IMR-90 (cell line): ENCODE measurements around the gene ATP11B. TPM values are rescaled to one million over a fixed set of nuclear protein-coding genes. Genes with fewer than 3 reads are reported as not detected.
A peak's percentile ranks its signal among the peaks of the same experiment; 100 is the strongest.

Experiments
- ATAC-seq: fragments of 200-7000 bp; cut with Tn5 transposase; 2 replicates; pipeline ENCODE4 v1.9.1; 2020; ENCODE audit warnings: low read depth, mild to moderate bottlenecking, moderate library complexity
- BruUV-seq: library from RNA; stranded (reverse); fragments of 400-500 nt; replicated peaks from 2 replicates; lab custom pipeline; 2021; lab: Mats Ljungman, UMichigan
- CTCF ChIA-PET: fragments of 300-600 bp; formaldehyde crosslinking; extraction: SDS; loops from one replicate; lab custom pipeline; 2021; ENCODE audit warnings: antibody characterized with exemption; lab: Yijun Ruan, JAX
- POLR2A ChIA-PET: fragments of 300-600 bp; sonication (Branson Sonifier 250); formaldehyde crosslinking; loops from one replicate; lab custom pipeline; 2022; ENCODE audit warnings: antibody characterized with exemption; ENCODE audit not compliant: unreplicated experiment; lab: Charles Lee
- DNase-seq: peaks from one replicate; pipeline ENCODE4 v3.0.0; 2013
- H2AFZ ChIP-seq: replicated peaks from 2 replicates; pipeline ENCODE3; 2013; ENCODE audit warnings: low read length, mild to moderate bottlenecking; ENCODE audit not compliant: poor library complexity
- H2AK5ac ChIP-seq: 2 replicates; pipeline ENCODE4 v1.6.1; 2013; ENCODE audit warnings: low read depth, low read length, inconsistent platforms
- H2AK9ac ChIP-seq: replicated peaks from 2 replicates; pipeline ENCODE3; 2013; ENCODE audit warnings: mild to moderate bottlenecking, low read depth, low read length, moderate library complexity; ENCODE audit not compliant: poor library complexity
- H2BK120ac ChIP-seq: 2 replicates; pipeline ENCODE4 v1.6.1; 2013; ENCODE audit warnings: low read depth, low read length, inconsistent platforms
- H2BK15ac ChIP-seq: 3 replicates; pipeline ENCODE4 v1.6.1; 2013; ENCODE audit warnings: low read depth, low read length, inconsistent platforms
- H2BK20ac ChIP-seq: 2 replicates; pipeline ENCODE4 v1.6.1; 2013; ENCODE audit warnings: low read depth, mild to moderate bottlenecking, inconsistent platforms, low read length, moderate library complexity
- H2BK5ac ChIP-seq: 2 replicates; pipeline ENCODE4 v1.6.1; 2013; ENCODE audit warnings: mild to moderate bottlenecking, low read depth, low read length, inconsistent platforms; ENCODE audit not compliant: poor library complexity, severe bottlenecking
- H3K14ac ChIP-seq: replicated peaks from 2 replicates; pipeline ENCODE4 v1.6.1; 2013; ENCODE audit warnings: low read depth, low read length, inconsistent platforms
- H3K18ac ChIP-seq: 2 replicates; pipeline ENCODE4 v1.6.1; 2013; ENCODE audit warnings: low read depth, low read length, control low read depth
- H3K23ac ChIP-seq: 2 replicates; pipeline ENCODE4 v1.6.1; 2013; ENCODE audit warnings: low read depth, low read length, inconsistent platforms
- H3K27ac ChIP-seq: 2 replicates; pipeline ENCODE4 v1.5.1; 2013; ENCODE audit warnings: mild to moderate bottlenecking, control low read depth, low read length; ENCODE audit not compliant: insufficient read depth
- H3K27me3 ChIP-seq: 2 replicates; pipeline ENCODE4 v1.6.1; 2013; ENCODE audit warnings: low read length; ENCODE audit not compliant: control insufficient read depth, insufficient read depth
- H3K36me3 ChIP-seq: 2 replicates; pipeline ENCODE4 v1.6.1; 2013; ENCODE audit warnings: low read length, mixed read lengths; ENCODE audit not compliant: control insufficient read depth, insufficient read depth
- H3K4ac ChIP-seq: 2 replicates; pipeline ENCODE4 v1.6.1; 2013; ENCODE audit warnings: low read depth, low read length, inconsistent platforms
- H3K4me1 ChIP-seq: 2 replicates; pipeline ENCODE4 v1.6.1; 2013; ENCODE audit warnings: low read length, mixed read lengths; ENCODE audit not compliant: control insufficient read depth, insufficient read depth
- H3K4me2 ChIP-seq: 2 replicates; pipeline ENCODE4 v1.6.1; 2013; ENCODE audit warnings: low read depth, mild to moderate bottlenecking, control low read depth, low read length, moderate library complexity
- H3K4me3 ChIP-seq: 2 replicates; pipeline ENCODE4 v1.5.1; 2013; ENCODE audit warnings: low read depth, mild to moderate bottlenecking, control low read depth, low read length, moderate library complexity; ENCODE audit not compliant: insufficient read depth
- H3K56ac ChIP-seq: 2 replicates; pipeline ENCODE4 v1.6.1; 2013; ENCODE audit warnings: low read length, inconsistent platforms; ENCODE audit not compliant: insufficient read depth; ENCODE audit errors: extremely low read depth
- H3K79me1 ChIP-seq, 2 experiments: 2 replicates each; pipeline ENCODE4 v1.6.1; 2013; ENCODE audit warnings: low read length in 2 of 2, inconsistent platforms in 1 of 2, low read depth in 1 of 2
- H3K9ac ChIP-seq: 2 replicates; pipeline ENCODE4 v1.6.1; 2013; ENCODE audit warnings: low read depth, low read length, control low read depth
- H3K9me1 ChIP-seq: 2 replicates; pipeline ENCODE4 v1.6.1; 2013; ENCODE audit warnings: low read length, inconsistent platforms; ENCODE audit not compliant: insufficient read depth
- H3K9me3 ChIP-seq: 2 replicates; pipeline ENCODE4 v1.6.1; 2013; ENCODE audit warnings: low read length; ENCODE audit not compliant: control insufficient read depth, insufficient read depth
- H4K20me1 ChIP-seq: 2 replicates; pipeline ENCODE4 v1.6.1; 2013; ENCODE audit warnings: low read length, inconsistent platforms; ENCODE audit not compliant: insufficient read depth
- H4K5ac ChIP-seq: 2 replicates; pipeline ENCODE4 v1.6.1; 2013; ENCODE audit warnings: mild to moderate bottlenecking, low read depth, low read length, control low read depth
- H4K8ac ChIP-seq, 2 experiments: 2 replicates each; pipeline ENCODE4 v1.6.1; 2013; ENCODE audit warnings: low read depth in 2 of 2, low read length in 2 of 2, control low read depth in 1 of 2, inconsistent platforms in 1 of 2
- H4K91ac ChIP-seq: 2 replicates; pipeline ENCODE4 v1.6.1; 2013; ENCODE audit warnings: low read depth, low read length, inconsistent platforms; ENCODE audit not compliant: insufficient read depth
- FOS ChIP-seq: fragments of 150-350 bp; IDR thresholded peaks from 2 replicates; pipeline ENCODE4 v1.6.1; 2016; ENCODE audit warnings: low read depth, low read length
- WGBS, 2 experiments: methylation state at CpG; one replicate each; pipeline versions ENCODE4 v1.1.5 to v1.1.7; 2013; ENCODE audit warnings: missing lambda C conversion rate in 2 of 2; ENCODE audit not compliant: insufficient read length in 1 of 2; ENCODE audit errors: extremely low coverage in 2 of 2; 5-methylcytosine and 5-hydroxymethylcytosine counted together
- dilution Hi-C: fragments of 300-500 bp; cut with HindIII; formaldehyde crosslinking; loops from one replicate; pipeline ENCODE4 v1.14.3; 2018; ENCODE audit warnings: low sequenced_read_pairs; ENCODE audit not compliant: unreplicated experiment
- in situ Hi-C: fragments of 300-500 bp; cut with MboI; formaldehyde crosslinking; loops from 3 replicates; pipeline ENCODE4 v1.14.3; 2019; ENCODE audit warnings: low sequenced_read_pairs, inconsistent platforms, mixed read lengths
- intact Hi-C: fragments of 100-400 bp; cut with micrococcal nuclease; formaldehyde crosslinking; loops from 2 replicates; pipeline ENCODE4 v1.10.0; 2022
- polyA plus RNA-seq, 3 experiments: library from polyadenylated mRNA; depleted of rRNA; stranded (reverse); fragments of >200 nt; gene quantifications; 2 replicates each; pipeline ENCODE4 v1.2.3, GENCODE V29; 2012; ENCODE audit warnings: low replicate concordance in 1 of 3
- total RNA-seq: library from RNA; depleted of rRNA; stranded (reverse); fragments of >200 nt; gene quantifications from 2 replicates; pipeline ENCODE4 v1.2.3, GENCODE V29; 2012
- TF ChIP-seq, protein P1 (sequence below): conservative IDR thresholded peaks from 2 replicates; pipeline ENCODE4 v1.5.1; 2012; ENCODE audit warnings: mild to moderate bottlenecking, low read depth, low read length, improper control_type of control experiment
- TF ChIP-seq, protein P2 (sequence below): fragments of 150-350 bp; IDR thresholded peaks from 2 replicates; pipeline ENCODE4 v1.6.1; 2016; ENCODE audit warnings: low read depth, mild to moderate bottlenecking, low read length, moderate library complexity, borderline replicate concordance

The ATP11B gene
- total and polyA plus RNA-seq, 2 of the 4 experiments (the other 2 are of a cell fraction): 10.0 to 39.6 TPM

DNA sequence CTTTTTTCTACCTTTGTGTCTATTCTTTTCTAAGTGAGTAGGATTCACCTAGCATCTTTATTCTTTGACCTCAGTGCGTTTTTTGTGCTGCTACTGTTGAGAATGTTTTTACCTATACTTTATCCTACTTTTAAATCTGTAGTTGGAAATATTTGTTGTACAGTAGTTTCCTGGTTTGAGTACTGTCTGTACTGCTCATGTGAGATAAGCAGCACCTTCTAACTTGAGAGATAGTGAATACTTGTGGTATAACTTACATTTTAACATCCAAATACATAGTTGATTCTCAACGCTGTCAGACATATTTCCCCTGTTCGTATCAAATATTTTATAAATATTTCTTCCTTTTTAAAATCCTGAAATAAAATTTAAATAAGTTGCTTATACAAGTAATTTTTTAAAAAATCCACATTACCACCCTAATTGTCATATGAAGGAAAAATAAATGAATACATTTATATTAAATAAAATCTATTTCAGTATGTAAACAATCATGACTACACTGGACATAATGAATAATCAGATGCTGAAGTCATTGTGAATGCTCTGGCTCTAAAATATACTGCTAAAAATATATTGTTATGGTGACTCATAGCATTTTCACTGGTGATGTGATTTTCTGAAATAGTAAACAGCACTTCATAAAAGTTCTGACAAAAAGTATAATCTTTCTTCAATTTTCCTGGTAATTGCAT is 17.4 kb downstream of the ATP11B start:
- intact Hi-C loops (loop anchor here (10.0 kb wide), 1 partner anchor 284 kb away; the partner anchor contains the start of gene MCCC1), dilution Hi-C loops (no loop called here), in situ Hi-C loops (no loop called here)
- ChIA-PET POLR2A (no interaction called here), CTCF (no interaction called here)
- Histone ChIP-seq H3K9me1 (peaks cover 3% of the 10 kb centered on the region; the same call in 1 of the 2 replicates), H3K56ac (no peak overlapping the region), H3K4me3 (no peak overlapping the region), H4K8ac (no peak overlapping the region), H2AFZ (no peak overlapping the region), H2BK15ac (no peak overlapping the region), H3K79me1 (peaks cover 9 to 41% of the 10 kb centered on the region in 2 experiments; a peak in 3 of 4 replicates), H4K91ac (no peak overlapping the region), H3K9me3 (no peaks in the 10 kb centered on the region), H4K5ac (peak overlapping the region; percentile 47; the same call in 1 of the 2 replicates), H3K27me3 (no peaks in the 10 kb centered on the region), H3K23ac (no peak overlapping the region), H3K4me1 (peaks cover 1% of the 10 kb centered on the region; the same call in 1 of the 2 replicates), H2BK120ac (no peak overlapping the region), H3K36me3 (no peaks in the 10 kb centered on the region), H3K4ac (no peak overlapping the region), H3K14ac (no peak overlapping the region), H4K20me1 (peaks cover 28% of the 10 kb centered on the region; the same call in 1 of the 2 replicates), H2AK9ac (no peak overlapping the region), H2AK5ac (no peak overlapping the region), H3K4me2 (no peak overlapping the region), H3K9ac (no peak overlapping the region), H3K18ac (peak overlapping the region; percentile 43; the same call in 1 of the 2 replicates), H3K27ac (no peak overlapping the region), H2BK5ac (peak overlapping the region; percentile 36), H2BK20ac (no peak overlapping the region)
- peak; percentile 46; the same call in 1 of the 2 replicates for TF ChIP-seq FOS
- TF ChIP-seq, protein P1, sequence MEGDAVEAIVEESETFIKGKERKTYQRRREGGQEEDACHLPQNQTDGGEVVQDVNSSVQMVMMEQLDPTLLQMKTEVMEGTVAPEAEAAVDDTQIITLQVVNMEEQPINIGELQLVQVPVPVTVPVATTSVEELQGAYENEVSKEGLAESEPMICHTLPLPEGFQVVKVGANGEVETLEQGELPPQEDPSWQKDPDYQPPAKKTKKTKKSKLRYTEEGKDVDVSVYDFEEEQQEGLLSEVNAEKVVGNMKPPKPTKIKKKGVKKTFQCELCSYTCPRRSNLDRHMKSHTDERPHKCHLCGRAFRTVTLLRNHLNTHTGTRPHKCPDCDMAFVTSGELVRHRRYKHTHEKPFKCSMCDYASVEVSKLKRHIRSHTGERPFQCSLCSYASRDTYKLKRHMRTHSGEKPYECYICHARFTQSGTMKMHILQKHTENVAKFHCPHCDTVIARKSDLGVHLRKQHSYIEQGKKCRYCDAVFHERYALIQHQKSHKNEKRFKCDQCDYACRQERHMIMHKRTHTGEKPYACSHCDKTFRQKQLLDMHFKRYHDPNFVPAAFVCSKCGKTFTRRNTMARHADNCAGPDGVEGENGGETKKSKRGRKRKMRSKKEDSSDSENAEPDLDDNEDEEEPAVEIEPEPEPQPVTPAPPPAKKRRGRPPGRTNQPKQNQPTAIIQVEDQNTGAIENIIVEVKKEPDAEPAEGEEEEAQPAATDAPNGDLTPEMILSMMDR: no peak
- TF ChIP-seq, protein P2, sequence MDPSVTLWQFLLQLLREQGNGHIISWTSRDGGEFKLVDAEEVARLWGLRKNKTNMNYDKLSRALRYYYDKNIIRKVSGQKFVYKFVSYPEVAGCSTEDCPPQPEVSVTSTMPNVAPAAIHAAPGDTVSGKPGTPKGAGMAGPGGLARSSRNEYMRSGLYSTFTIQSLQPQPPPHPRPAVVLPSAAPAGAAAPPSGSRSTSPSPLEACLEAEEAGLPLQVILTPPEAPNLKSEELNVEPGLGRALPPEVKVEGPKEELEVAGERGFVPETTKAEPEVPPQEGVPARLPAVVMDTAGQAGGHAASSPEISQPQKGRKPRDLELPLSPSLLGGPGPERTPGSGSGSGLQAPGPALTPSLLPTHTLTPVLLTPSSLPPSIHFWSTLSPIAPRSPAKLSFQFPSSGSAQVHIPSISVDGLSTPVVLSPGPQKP: no peak
- no TSS peak for BruUV-seq
- peak; percentile 58 for DNase-seq
- WGBS, 2 experiments: no CpG with 5 or more reads among the region's 3 CpGs
- peak; percentile 71 for ATAC-seq
